BLaER1 treated with 17β-estradiol and CSF1 and Interleukin-3, amounts not matched to agents 10 nM and 100 nM (cell line): ENCODE results near the gene PCNX2.

Source experiments
- H3K27ac ChIP-seq, 11 experiments: shearing (Covaris generic); formaldehyde crosslinking; 2 replicates each; pipeline ENCODE4 v1.8.1; 2022
- H3K27me3 ChIP-seq, 11 experiments: shearing (Covaris generic); formaldehyde crosslinking; 2 replicates each; pipeline ENCODE4 v1.8.1; 2022
- H3K36me3 ChIP-seq, 11 experiments: shearing (Covaris generic); formaldehyde crosslinking; 2 replicates each; pipeline ENCODE4 v1.8.1; 2022
- H3K4me1 ChIP-seq, 10 experiments: shearing (Covaris generic); formaldehyde crosslinking; 2 replicates each; pipeline ENCODE4 v1.8.1; 2022
- H3K4me2 ChIP-seq, 11 experiments: shearing (Covaris generic); formaldehyde crosslinking; 2 replicates each; pipeline ENCODE4 v1.8.1; 2022
- H3K4me3 ChIP-seq, 10 experiments: shearing (Covaris generic); formaldehyde crosslinking; 2 replicates each; pipeline ENCODE4 v1.8.1; 2022
- H3K9ac ChIP-seq, 11 experiments: shearing (Covaris generic); formaldehyde crosslinking; 2 replicates each; pipeline ENCODE4 v1.8.1; 2022
- H3K9me3 ChIP-seq, 11 experiments: shearing (Covaris generic); formaldehyde crosslinking; replicated peaks in 1 of 11; 2 replicates each; pipeline ENCODE4 v1.8.1; 2022
- H4K20me1 ChIP-seq, 11 experiments: shearing (Covaris generic); formaldehyde crosslinking; 2 replicates each; pipeline ENCODE4 v1.8.1; 2022
- Cebpa-rat ChIP-seq, 11 experiments: shearing (Covaris generic); IDR thresholded peaks; 2 replicates each; pipeline ENCODE4 v1.8.1; 2022

PCNX2 gene

GRCh38 chr1:232938926-232939325 lies 356.6 kb downstream of the PCNX2 start:
- H3K4me1 ChIP-seq: peaks cover 5 to 37% (median 28%) of the 10 kb centered on the region in 10 experiments
- H3K36me3 ChIP-seq: no peaks in the 10 kb centered on the region
- no peak overlapping the region for H3K4me3 ChIP-seq
- peaks cover 0 to 13% (median 3%) of the 10 kb centered on the region in 11 experiments; a peak in 10 of 22 replicates for H3K9me3 ChIP-seq
- no peak overlapping the region for H3K9ac ChIP-seq
- H3K27ac ChIP-seq: no peak overlapping the region
- no peaks in the 10 kb centered on the region for H3K27me3 ChIP-seq
- no peak overlapping the region for H3K4me2 ChIP-seq
- H4K20me1 ChIP-seq: no peaks in the 10 kb centered on the region
- TF ChIP-seq Cebpa-rat (IDR thresholded peaks at IDR 0.05): no peak

DNA sequence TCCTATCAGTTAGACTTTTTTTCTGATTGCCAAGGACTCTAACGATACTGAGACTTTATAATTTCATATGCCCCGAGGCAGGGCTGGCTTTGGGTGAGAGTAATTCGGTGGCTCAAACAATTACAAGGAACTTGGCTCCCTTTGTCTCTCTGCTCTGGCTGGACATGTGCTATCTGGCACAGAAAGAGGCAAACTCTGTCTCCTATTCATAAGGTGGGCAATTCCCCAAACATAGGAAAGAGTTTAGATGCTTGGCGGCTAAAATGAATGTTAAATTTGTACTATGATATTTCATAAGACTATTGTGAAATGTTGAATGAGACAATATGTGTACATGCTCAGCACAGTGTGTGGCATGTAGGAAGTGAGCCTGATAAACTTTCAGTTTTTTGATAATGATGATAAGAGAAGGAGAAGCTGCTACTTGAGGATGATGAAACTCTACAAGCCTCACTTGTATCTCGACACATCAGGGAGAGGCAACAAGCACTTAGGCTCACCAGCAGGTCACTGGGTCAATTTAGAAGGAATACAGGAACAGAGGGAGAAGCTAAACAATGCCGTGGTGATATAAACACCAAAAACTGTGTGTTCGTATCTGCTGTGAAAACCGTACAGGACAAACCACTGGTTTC lies 357.7 kb downstream of the PCNX2 start:
- no peak overlapping the region for H3K4me2 ChIP-seq
- H4K20me1 ChIP-seq: no peaks in the 10 kb centered on the region
- no peak overlapping the region for H3K27ac ChIP-seq
- H3K36me3 ChIP-seq: no peaks in the 10 kb centered on the region
- TF ChIP-seq Cebpa-rat (IDR thresholded peaks at IDR 0.05): no peak
- no peak overlapping the region for H3K9ac ChIP-seq
- H3K4me3 ChIP-seq: no peak overlapping the region
- no peaks in the 10 kb centered on the region for H3K27me3 ChIP-seq
- H3K9me3 ChIP-seq: peaks cover 0 to 7% (median 0%) of the 10 kb centered on the region in 11 experiments; a peak in 4 of 22 replicates
- peaks cover 0 to 26% (median 18%) of the 10 kb centered on the region in 10 experiments; a peak in 18 of 20 replicates for H3K4me1 ChIP-seq

DNA sequence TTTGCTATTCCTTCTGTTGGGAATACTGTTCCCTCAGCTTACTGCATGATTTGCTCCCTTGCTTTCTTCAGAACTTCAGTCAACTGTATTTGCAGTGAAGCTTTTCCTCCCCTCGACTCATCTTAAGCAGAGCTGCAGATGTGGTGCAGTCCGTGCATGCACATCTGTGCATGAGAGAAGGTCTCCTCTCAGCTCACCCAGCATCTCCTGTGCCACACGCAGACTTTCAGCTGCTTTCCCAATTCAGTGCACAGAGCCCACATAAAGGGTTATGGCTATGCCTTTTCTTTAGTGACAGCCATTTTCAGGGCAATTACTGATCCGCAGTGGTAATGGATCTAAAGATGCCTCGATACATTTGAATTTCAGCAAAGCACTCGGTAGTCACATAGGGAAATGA lies 358.6 kb downstream of the PCNX2 start:
- no peaks in the 10 kb centered on the region for H3K36me3 ChIP-seq
- no peak for TF ChIP-seq Cebpa-rat (IDR thresholded peaks at IDR 0.05)
- no peaks in the 10 kb centered on the region for H3K27me3 ChIP-seq
- peaks cover 0 to 23% (median 17%) of the 10 kb centered on the region in 10 experiments; a peak in 18 of 20 replicates for H3K4me1 ChIP-seq
- no peak overlapping the region for H3K4me3 ChIP-seq
- H4K20me1 ChIP-seq: no peaks in the 10 kb centered on the region
- peaks cover 0 to 11% (median 0%) of the 10 kb centered on the region in 11 experiments; a peak in 4 of 22 replicates for H3K9me3 ChIP-seq
- no peak overlapping the region for H3K4me2 ChIP-seq
- H3K9ac ChIP-seq: no peak overlapping the region
- H3K27ac ChIP-seq: no peak overlapping the region
